Bronchial epithelial cell (primary cell): ENCODE data around the gene DUSP7. TPM values are rescaled to one million over a fixed set of nuclear protein-coding genes. Genes with fewer than 3 reads are reported as not detected.

ENCODE experiments used
- DNase-seq: peaks from one replicate; pipeline ENCODE4 v3.0.0-alpha.2; 2010; ENCODE audit warnings: low read depth
- FAIRE-seq: peaks from 2 replicates; lab custom pipeline; 2011; peaks lifted over from hg19 to GRCh38; lab: Jason Lieb, UNC
- H3K27me3 ChIP-seq: 2 replicates; pipeline ENCODE4 v1.5.1; 2011; ENCODE audit warnings: low read length; ENCODE audit not compliant: control insufficient read depth, insufficient read depth
- H3K36me3 ChIP-seq: 2 replicates; pipeline ENCODE4 v1.5.1; 2011; ENCODE audit warnings: low read length; ENCODE audit not compliant: control insufficient read depth, insufficient read depth
- H3K4me3 ChIP-seq: 2 replicates; pipeline ENCODE4 v1.5.1; 2011; ENCODE audit warnings: mild to moderate bottlenecking, low read depth, low read length, control low read depth
- CTCF ChIP-seq: IDR thresholded peaks from 2 replicates; pipeline ENCODE4 v1.5.1; 2011; ENCODE audit warnings: mild to moderate bottlenecking, moderate library complexity, low read length, control low read depth, inconsistent platforms; ENCODE audit not compliant: insufficient read depth, severe bottlenecking
- total RNA-seq: library from RNA; depleted of rRNA; stranded (reverse); fragments of >200 nt; gene quantifications from 2 replicates; pipeline ENCODE4 v1.2.1, GENCODE V29; 2014

The DUSP7 gene
- total RNA-seq, 1 donor from 2014 or later, result 38.2 TPM

DNA sequence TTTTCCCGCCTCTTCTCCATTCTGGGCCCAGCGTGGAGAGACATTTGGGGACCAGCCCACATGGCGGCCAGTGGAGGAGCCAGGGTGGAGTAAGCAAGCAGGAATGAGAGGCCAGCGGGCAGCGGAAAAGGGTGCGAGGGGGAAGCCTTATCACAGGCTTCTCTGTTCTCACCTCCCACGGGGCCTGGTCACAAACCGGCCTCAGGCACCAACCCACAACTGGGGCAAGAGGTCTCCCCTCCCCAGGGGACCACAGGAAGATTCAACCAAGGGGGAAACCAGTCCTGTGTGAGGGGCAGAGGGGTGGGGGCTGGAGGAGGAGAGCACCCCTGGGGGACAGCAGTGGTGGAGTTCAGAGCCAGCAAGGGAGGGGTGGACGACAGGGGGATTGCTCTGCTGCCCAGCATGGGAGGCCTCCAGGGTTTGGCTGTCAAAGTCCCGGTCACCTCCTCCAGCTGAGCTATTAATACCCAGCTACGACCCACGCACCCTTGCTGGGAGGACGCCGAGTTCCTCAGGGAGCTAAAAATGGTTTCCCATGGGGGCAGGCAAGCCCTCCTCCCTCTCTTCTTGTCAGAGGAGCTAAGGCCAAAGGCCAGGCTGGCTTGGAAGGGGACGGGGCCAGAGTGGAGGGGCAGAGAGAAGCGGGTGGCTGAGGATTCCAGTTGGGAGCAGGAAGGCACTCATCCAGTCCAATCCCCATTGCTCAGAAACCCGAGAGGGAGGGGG, 36.9 kb downstream of the DUSP7 start:
- Histone ChIP-seq H3K36me3 (no peaks in the 10 kb centered on the region), H3K27me3 (no peaks in the 10 kb centered on the region), H3K4me3 (no peak overlapping the region)
- no peak for TF ChIP-seq CTCF
- FAIRE-seq (no peak), DNase-seq (no peak)

GRCh38 chr3:52018319-52019000, 37.9 kb downstream of the DUSP7 start:
- no peaks in the 10 kb centered on the region for H3K27me3 ChIP-seq
- no peak overlapping the region for H3K4me3 ChIP-seq
- H3K36me3 ChIP-seq, result no peaks in the 10 kb centered on the region
- DNase-seq, result no peak
- no peak for FAIRE-seq
- TF ChIP-seq CTCF, result no peak

- Histone ChIP-seq H3K36me3 (no peaks in the 10 kb centered on the region), H3K27me3 (no peaks in the 10 kb centered on the region), H3K4me3 (no peak overlapping the region)
- no peak for TF ChIP-seq CTCF
- no peak for DNase-seq
- peak; percentile 13 for FAIRE-seq
Observed at GRCh38 chr3:52017586-52017985, 38.8 kb downstream of the DUSP7 start.

DNA sequence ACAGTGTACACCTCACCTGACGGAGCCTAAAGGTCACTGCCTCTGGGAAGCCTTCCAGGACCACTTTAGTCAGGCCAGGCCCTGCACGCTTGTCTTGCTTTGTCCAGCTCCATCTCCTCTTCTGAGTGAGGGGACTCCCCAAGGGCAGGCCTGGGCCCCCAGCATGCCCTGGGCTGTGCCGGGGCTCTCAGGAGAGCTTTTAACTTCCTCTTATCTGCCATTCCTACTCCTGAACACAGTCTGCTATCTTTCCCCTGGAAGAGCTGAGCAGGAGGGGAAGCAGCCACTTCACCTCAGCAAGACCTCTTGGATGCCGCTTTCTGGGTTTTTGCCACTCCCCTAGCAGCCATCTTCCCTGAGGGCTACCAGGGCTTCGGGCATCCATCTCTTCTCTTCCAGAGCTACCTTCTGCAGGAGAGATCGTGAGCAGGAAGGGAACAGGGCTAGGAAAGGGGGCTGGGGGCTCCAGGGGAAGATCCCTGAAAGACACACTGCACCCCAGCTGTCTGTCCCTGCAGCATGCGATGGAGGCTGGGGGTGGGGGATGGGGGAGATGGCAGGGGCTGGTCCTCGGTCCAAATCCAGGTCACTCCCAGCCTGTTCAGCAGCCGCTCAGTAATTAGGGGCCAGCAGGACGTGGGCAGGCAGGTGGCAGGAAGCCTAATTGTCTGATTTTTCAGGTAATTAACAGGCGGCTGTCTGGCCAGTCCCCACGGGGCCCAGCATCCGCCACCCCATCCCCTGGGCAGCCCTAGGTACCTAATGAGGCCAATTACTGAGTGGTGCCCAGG, 40.7 kb downstream of the DUSP7 start:
- Histone ChIP-seq H3K27me3 (no peaks in the 10 kb centered on the region), H3K36me3 (no peaks in the 10 kb centered on the region), H3K4me3 (no peak overlapping the region)
- no peak for FAIRE-seq
- TF ChIP-seq CTCF, result no peak
- no peak for DNase-seq

GRCh38 chr3:52014613-52015012, 41.8 kb downstream of the DUSP7 start:
- TF ChIP-seq CTCF, result peak; percentile 25
- no peak for DNase-seq
- Histone ChIP-seq H3K36me3 (no peaks in the 10 kb centered on the region), H3K27me3 (no peaks in the 10 kb centered on the region), H3K4me3 (no peak overlapping the region)
- FAIRE-seq, result peak; percentile 32
